ENCODE data around the gene FREM1.

GRCh38 chr9:14750821-14751220 is 159.4 kb downstream of the FREM1 start:
- no peak for TF ChIP-seq CTCF (IDR thresholded peaks at IDR 0.05)
- TF ChIP-seq POLR2A (IDR thresholded peaks at IDR 0.05): no peak
- no peak for TF ChIP-seq POLR2AphosphoS5 (IDR thresholded peaks at IDR 0.05)
